ENCODE results near the gene NBL1. TPM values are rescaled to one million over a fixed set of nuclear protein-coding genes. Genes with fewer than 3 reads are reported as not detected.
A peak's percentile ranks its signal among the peaks of the same experiment; 100 is the strongest.
"Not testable (repeated sequence)": the region's sequence is repeated elsewhere in the genome, so short reads cannot be mapped to it uniquely, and the experiment has no call there.

NBL1 gene
- polyA plus RNA-seq, 4 donors: 60.6 to 503 (median 474) TPM

- 91 to 94% (median 93%) methylated on average over 10 of the region's 10 CpGs for WGBS, 3 donors
- not testable (repeated sequence) for H3K4me3 ChIP-seq (ENCODE audit: low read depth in 1 of 3, low read length in 3 of 3); H3K27ac ChIP-seq (ENCODE audit: low read depth in 1 of 3, low read length in 2 of 3); H3K27me3 ChIP-seq (ENCODE audit: control insufficient read depth in 3 of 3, insufficient read depth in 3 of 3, low read length in 3 of 3); H3K4me1 ChIP-seq (ENCODE audit: control insufficient read depth in 3 of 3, insufficient read depth in 2 of 3, low read depth in 1 of 3, low read length in 2 of 3); H3K36me3 ChIP-seq (ENCODE audit: control insufficient read depth in 3 of 3, insufficient read depth in 2 of 3, low read depth in 1 of 3, low read length in 3 of 3); DNase-seq; H3K9me3 ChIP-seq (ENCODE audit: control insufficient read depth in 2 of 2, insufficient read depth in 1 of 2, low read depth in 1 of 2, low read length in 1 of 2); FAIRE-seq
Measured at GRCh38 chr1:19636749-19637148, 7.4 kb upstream of the NBL1 start.

- Histone ChIP-seq H3K4me1 (ENCODE audit: control insufficient read depth in 3 of 3, insufficient read depth in 2 of 3, low read depth in 1 of 3, low read length in 2 of 3) (peaks cover 0 to 10% (median 0%) of the 10 kb centered on the region in 3 donors), H3K27ac (ENCODE audit: low read depth in 1 of 3, low read length in 2 of 3) (no peak overlapping the region), H3K36me3 (ENCODE audit: control insufficient read depth in 3 of 3, insufficient read depth in 2 of 3, low read depth in 1 of 3, low read length in 3 of 3) (no peaks in the 10 kb centered on the region), H3K9me3 (ENCODE audit: control insufficient read depth in 2 of 2, insufficient read depth in 1 of 2, low read depth in 1 of 2, low read length in 1 of 2) (no peaks in the 10 kb centered on the region), H3K27me3 (ENCODE audit: control insufficient read depth in 3 of 3, insufficient read depth in 3 of 3, low read length in 3 of 3) (no peaks in the 10 kb centered on the region), H3K4me3 (ENCODE audit: low read depth in 1 of 3, low read length in 3 of 3) (no peak overlapping the region)
- WGBS, 3 donors: 82 to 94% (median 88%) methylated on average over 9 to 10 of the region's 10 CpGs
- FAIRE-seq (no peak), DNase-seq (no peak)
Measured at GRCh38 chr1:19637606-19638005, 6.5 kb upstream of the NBL1 start.

GRCh38 chr1:19639228-19639627 lies 4.9 kb upstream of the NBL1 start:
- H3K9me3 ChIP-seq (ENCODE audit: control insufficient read depth in 2 of 2, insufficient read depth in 1 of 2, low read depth in 1 of 2, low read length in 1 of 2); FAIRE-seq; H3K36me3 ChIP-seq (ENCODE audit: control insufficient read depth in 3 of 3, insufficient read depth in 2 of 3, low read depth in 1 of 3, low read length in 3 of 3); DNase-seq; H3K4me3 ChIP-seq (ENCODE audit: low read depth in 1 of 3, low read length in 3 of 3); H3K27ac ChIP-seq (ENCODE audit: low read depth in 1 of 3, low read length in 2 of 3): not testable (repeated sequence)
- 72 to 77% (median 76%) methylated on average over 10 of the region's 10 CpGs for WGBS, 3 donors
- Histone ChIP-seq H3K27me3 (ENCODE audit: control insufficient read depth in 3 of 3, insufficient read depth in 3 of 3, low read length in 3 of 3) (peaks cover 0 to 12% (median 0%) of the 10 kb centered on the region in 3 donors), H3K4me1 (ENCODE audit: control insufficient read depth in 3 of 3, insufficient read depth in 2 of 3, low read depth in 1 of 3, low read length in 2 of 3) (peaks cover 0 to 16% (median 0%) of the 10 kb centered on the region in 3 donors)

- H3K27me3 ChIP-seq (ENCODE audit: control insufficient read depth in 3 of 3, insufficient read depth in 3 of 3, low read length in 3 of 3): peaks cover 0 to 12% (median 0%) of the 10 kb centered on the region in 3 donors
- peaks cover 0 to 16% (median 0%) of the 10 kb centered on the region in 3 donors for H3K4me1 ChIP-seq (ENCODE audit: control insufficient read depth in 3 of 3, insufficient read depth in 2 of 3, low read depth in 1 of 3, low read length in 2 of 3)
- WGBS, 3 donors: 19 to 64% (median 49%) methylated on average over 3 of the region's 3 CpGs
- peak overlapping the region in 2 of 3 donors; percentile 80 to 83 for H3K27ac ChIP-seq (ENCODE audit: low read depth in 1 of 3, low read length in 2 of 3)
- no peaks in the 10 kb centered on the region for H3K36me3 ChIP-seq (ENCODE audit: control insufficient read depth in 3 of 3, insufficient read depth in 2 of 3, low read depth in 1 of 3, low read length in 3 of 3)
- no peak overlapping the region for H3K4me3 ChIP-seq (ENCODE audit: low read depth in 1 of 3, low read length in 3 of 3)
- no peaks in the 10 kb centered on the region for H3K9me3 ChIP-seq (ENCODE audit: control insufficient read depth in 2 of 2, insufficient read depth in 1 of 2, low read depth in 1 of 2, low read length in 1 of 2)
- DNase-seq (peak; percentile 43 to 95), FAIRE-seq (no peak)
Measured at GRCh38 chr1:19639999-19640362, 4.1 kb upstream of the NBL1 start.

- H3K9me3 ChIP-seq (ENCODE audit: control insufficient read depth in 2 of 2, insufficient read depth in 1 of 2, low read depth in 1 of 2, low read length in 1 of 2): no peaks in the 10 kb centered on the region
- H3K27me3 ChIP-seq (ENCODE audit: control insufficient read depth in 3 of 3, insufficient read depth in 3 of 3, low read length in 3 of 3): peaks cover 0 to 12% (median 0%) of the 10 kb centered on the region in 3 donors
- peaks cover 0 to 20% (median 0%) of the 10 kb centered on the region in 3 donors for H3K4me1 ChIP-seq (ENCODE audit: control insufficient read depth in 3 of 3, insufficient read depth in 2 of 3, low read depth in 1 of 3, low read length in 2 of 3)
- H3K36me3 ChIP-seq (ENCODE audit: control insufficient read depth in 3 of 3, insufficient read depth in 2 of 3, low read depth in 1 of 3, low read length in 3 of 3): no peaks in the 10 kb centered on the region
- H3K4me3 ChIP-seq (ENCODE audit: low read depth in 1 of 3, low read length in 3 of 3): no peak overlapping the region
- H3K27ac ChIP-seq (ENCODE audit: low read depth in 1 of 3, low read length in 2 of 3): peak overlapping the region; percentile 27 to 83 (median 80)
- 14 to 41% (median 26%) methylated on average over 14 of the region's 14 CpGs for WGBS, 3 donors
- FAIRE-seq (no peak), DNase-seq (peak; percentile 55 to 94)
Measured at GRCh38 chr1:19640363-19641316, 3.5 kb upstream of the NBL1 start.

GRCh38 chr1:19643121-19643520 lies 990 bp upstream of the NBL1 start:
- peak overlapping the region in 2 of 3 donors; percentile 46 to 80 for H3K4me3 ChIP-seq (ENCODE audit: low read depth in 1 of 3, low read length in 3 of 3)
- H3K36me3 ChIP-seq (ENCODE audit: control insufficient read depth in 3 of 3, insufficient read depth in 2 of 3, low read depth in 1 of 3, low read length in 3 of 3): peaks cover 0 to 2% (median 0%) of the 10 kb centered on the region in 3 donors
- H3K27ac ChIP-seq (ENCODE audit: low read depth in 1 of 3, low read length in 2 of 3): peak overlapping the region; percentile 55 to 99 (median 95)
- H3K9me3 ChIP-seq (ENCODE audit: control insufficient read depth in 2 of 2, insufficient read depth in 1 of 2, low read depth in 1 of 2, low read length in 1 of 2): no peaks in the 10 kb centered on the region
- WGBS, 3 donors: 6 to 49% (median 27%) methylated on average over 7 of the region's 7 CpGs
- DNase-seq (peak in 1 of 2 donors; percentile 94), FAIRE-seq (no peak)
- peaks cover 0 to 12% (median 0%) of the 10 kb centered on the region in 3 donors for H3K27me3 ChIP-seq (ENCODE audit: control insufficient read depth in 3 of 3, insufficient read depth in 3 of 3, low read length in 3 of 3)
- peaks cover 0 to 24% (median 3%) of the 10 kb centered on the region in 3 donors for H3K4me1 ChIP-seq (ENCODE audit: control insufficient read depth in 3 of 3, insufficient read depth in 2 of 3, low read depth in 1 of 3, low read length in 2 of 3)

GRCh38 chr1:19644395-19644680 lies 227 bp downstream of the NBL1 start:
- Histone ChIP-seq H3K36me3 (ENCODE audit: control insufficient read depth in 3 of 3, insufficient read depth in 2 of 3, low read depth in 1 of 3, low read length in 3 of 3) (peaks cover 0 to 5% (median 0%) of the 10 kb centered on the region in 3 donors), H3K9me3 (ENCODE audit: control insufficient read depth in 2 of 2, insufficient read depth in 1 of 2, low read depth in 1 of 2, low read length in 1 of 2) (no peaks in the 10 kb centered on the region), H3K4me3 (ENCODE audit: low read depth in 1 of 3, low read length in 3 of 3) (peak overlapping the region; percentile 55 to 80 (median 80)), H3K27me3 (ENCODE audit: control insufficient read depth in 3 of 3, insufficient read depth in 3 of 3, low read length in 3 of 3) (peaks cover 0 to 12% (median 0%) of the 10 kb centered on the region in 3 donors), H3K27ac (ENCODE audit: low read depth in 1 of 3, low read length in 2 of 3) (peak overlapping the region in 2 of 3 donors; percentile 97 to 99), H3K4me1 (ENCODE audit: control insufficient read depth in 3 of 3, insufficient read depth in 2 of 3, low read depth in 1 of 3, low read length in 2 of 3) (peaks cover 0 to 24% (median 7%) of the 10 kb centered on the region in 3 donors)
- no peak for DNase-seq
- FAIRE-seq: no peak
- WGBS, 3 donors: 0 to 1% (median 1%) methylated on average over 21 to 51 of the region's 51 CpGs

- DNase-seq: peak in 1 of 2 donors; percentile 75
- Histone ChIP-seq H3K4me3 (ENCODE audit: low read depth in 1 of 3, low read length in 3 of 3) (peak overlapping the region; percentile 55 to 80 (median 80)), H3K9me3 (ENCODE audit: control insufficient read depth in 2 of 2, insufficient read depth in 1 of 2, low read depth in 1 of 2, low read length in 1 of 2) (no peaks in the 10 kb centered on the region), H3K27me3 (ENCODE audit: control insufficient read depth in 3 of 3, insufficient read depth in 3 of 3, low read length in 3 of 3) (peaks cover 0 to 12% (median 0%) of the 10 kb centered on the region in 3 donors), H3K36me3 (ENCODE audit: control insufficient read depth in 3 of 3, insufficient read depth in 2 of 3, low read depth in 1 of 3, low read length in 3 of 3) (peaks cover 0 to 5% (median 0%) of the 10 kb centered on the region in 3 donors), H3K27ac (ENCODE audit: low read depth in 1 of 3, low read length in 2 of 3) (peak overlapping the region; percentile 43 to 99 (median 97)), H3K4me1 (ENCODE audit: control insufficient read depth in 3 of 3, insufficient read depth in 2 of 3, low read depth in 1 of 3, low read length in 2 of 3) (peaks cover 0 to 24% (median 7%) of the 10 kb centered on the region in 3 donors)
- WGBS, 3 donors: 1 to 6% (median 3%) methylated on average over 41 to 71 of the region's 71 CpGs
- no peak for FAIRE-seq
Measured at GRCh38 chr1:19644681-19645410, 735 bp downstream of the NBL1 start.

All from small intestine (tissue), 7 donors.